Measurements from ENCODE around the gene ADAM12.

The ADAM12 gene

DNA sequence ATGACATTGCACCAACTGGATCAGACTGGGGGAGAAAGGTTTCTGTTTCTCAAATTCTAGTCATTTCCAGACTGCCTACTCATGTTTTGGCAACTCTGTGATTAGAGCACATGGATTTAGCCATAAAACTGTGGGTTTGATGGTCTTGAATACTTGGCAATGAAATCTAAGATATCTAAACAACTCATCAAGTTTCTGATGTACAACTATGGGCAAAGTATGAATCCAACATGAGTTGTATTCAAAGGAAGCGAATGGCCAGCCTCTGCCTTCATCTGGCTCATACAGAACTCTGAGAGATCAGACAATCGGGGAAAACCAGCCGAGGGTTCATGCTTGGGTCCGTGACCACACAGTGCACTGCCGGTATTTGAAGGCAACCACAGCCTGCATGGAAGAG, 144.3 kb downstream of the ADAM12 start:
- no peak for DNase-seq

DNA sequence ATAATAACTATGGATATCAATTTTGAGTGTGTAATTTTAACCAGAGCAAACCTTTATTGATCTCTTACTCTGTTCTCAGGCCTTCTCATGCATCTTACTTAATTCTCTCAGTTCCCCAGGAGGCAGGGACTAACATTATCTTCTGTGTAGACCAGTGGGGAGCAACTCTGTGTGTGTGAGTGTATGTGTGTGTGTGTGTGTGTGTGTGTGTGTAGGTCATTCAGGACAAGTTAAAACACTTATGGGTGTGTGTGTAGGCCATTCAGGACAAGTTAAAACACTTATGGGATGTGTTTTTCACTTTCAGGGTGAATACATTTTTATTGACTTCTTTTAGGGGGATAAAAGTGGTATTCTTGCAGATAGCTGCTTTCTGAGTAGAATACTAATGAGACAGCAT, 145.0 kb downstream of the ADAM12 start:
- H3K9me3 ChIP-seq (replicated peaks; ENCODE audit: insufficient read depth, low read length): no peaks in the 10 kb centered on the region
- H3K4me3 ChIP-seq (ENCODE audit: low read length): no peak overlapping the region
- no peaks in the 10 kb centered on the region for H3K79me2 ChIP-seq (ENCODE audit: low read length)
- H3K4me2 ChIP-seq (ENCODE audit: low read depth, low read length): no peak overlapping the region
- DNase-seq: no peak
- H4K20me1 ChIP-seq (ENCODE audit: insufficient read depth, low read length): no peaks in the 10 kb centered on the region
- TF ChIP-seq EZH2 (optimal IDR thresholded peaks at IDR 0.05; ENCODE audit: low read depth, low read length) (no peak), EZH2phosphoT487 (IDR thresholded peaks at IDR 0.05; ENCODE audit: low read length) (no peak)
- TF ChIP-seq, protein P1, sequence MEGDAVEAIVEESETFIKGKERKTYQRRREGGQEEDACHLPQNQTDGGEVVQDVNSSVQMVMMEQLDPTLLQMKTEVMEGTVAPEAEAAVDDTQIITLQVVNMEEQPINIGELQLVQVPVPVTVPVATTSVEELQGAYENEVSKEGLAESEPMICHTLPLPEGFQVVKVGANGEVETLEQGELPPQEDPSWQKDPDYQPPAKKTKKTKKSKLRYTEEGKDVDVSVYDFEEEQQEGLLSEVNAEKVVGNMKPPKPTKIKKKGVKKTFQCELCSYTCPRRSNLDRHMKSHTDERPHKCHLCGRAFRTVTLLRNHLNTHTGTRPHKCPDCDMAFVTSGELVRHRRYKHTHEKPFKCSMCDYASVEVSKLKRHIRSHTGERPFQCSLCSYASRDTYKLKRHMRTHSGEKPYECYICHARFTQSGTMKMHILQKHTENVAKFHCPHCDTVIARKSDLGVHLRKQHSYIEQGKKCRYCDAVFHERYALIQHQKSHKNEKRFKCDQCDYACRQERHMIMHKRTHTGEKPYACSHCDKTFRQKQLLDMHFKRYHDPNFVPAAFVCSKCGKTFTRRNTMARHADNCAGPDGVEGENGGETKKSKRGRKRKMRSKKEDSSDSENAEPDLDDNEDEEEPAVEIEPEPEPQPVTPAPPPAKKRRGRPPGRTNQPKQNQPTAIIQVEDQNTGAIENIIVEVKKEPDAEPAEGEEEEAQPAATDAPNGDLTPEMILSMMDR (IDR thresholded peaks at IDR 0.05; ENCODE audit: low read length): no peak
- no peak overlapping the region for H3K27ac ChIP-seq (ENCODE audit: low read length)
- no peaks in the 10 kb centered on the region for H3K9me2 ChIP-seq (replicated peaks; ENCODE audit: insufficient read depth, low read length)
- H2AFZ ChIP-seq (ENCODE audit: low read length): no peak overlapping the region
- no peaks in the 10 kb centered on the region for H3F3A ChIP-seq (ENCODE audit: insufficient read depth, low read length)
- no peaks in the 10 kb centered on the region for H3K36me3 ChIP-seq (replicated peaks; ENCODE audit: insufficient read depth, low read length)
- no peak overlapping the region for H3K9ac ChIP-seq (ENCODE audit: low read length)
- no peaks in the 10 kb centered on the region for H3K27me3 ChIP-seq (replicated peaks; ENCODE audit: insufficient read depth, low read length)
- H3K4me1 ChIP-seq (ENCODE audit: low read length): no peaks in the 10 kb centered on the region

More for the DNA sequence above, 144.3 kb downstream of the ADAM12 start:
- H3K9ac ChIP-seq (ENCODE audit: low read length): no peak overlapping the region
- no peaks in the 10 kb centered on the region for H3K36me3 ChIP-seq (replicated peaks; ENCODE audit: insufficient read depth, low read length)
- H3K27me3 ChIP-seq (replicated peaks; ENCODE audit: insufficient read depth, low read length): no peaks in the 10 kb centered on the region
- no peaks in the 10 kb centered on the region for H3K79me2 ChIP-seq (ENCODE audit: low read length)
- no peak overlapping the region for H3K4me2 ChIP-seq (ENCODE audit: low read depth, low read length)
- no peak overlapping the region for H3K4me3 ChIP-seq (ENCODE audit: low read length)
- no peaks in the 10 kb centered on the region for H3K9me2 ChIP-seq (replicated peaks; ENCODE audit: insufficient read depth, low read length)
- TF ChIP-seq, protein P1 (IDR thresholded peaks at IDR 0.05; ENCODE audit: low read length): no peak
- no peak for TF ChIP-seq EZH2 (optimal IDR thresholded peaks at IDR 0.05; ENCODE audit: low read depth, low read length)
- TF ChIP-seq EZH2phosphoT487 (IDR thresholded peaks at IDR 0.05; ENCODE audit: low read length): no peak
- no peak overlapping the region for H2AFZ ChIP-seq (ENCODE audit: low read length)
- H3K4me1 ChIP-seq (ENCODE audit: low read length): no peaks in the 10 kb centered on the region
- H4K20me1 ChIP-seq (ENCODE audit: insufficient read depth, low read length): no peaks in the 10 kb centered on the region
- no peak overlapping the region for H3K27ac ChIP-seq (ENCODE audit: low read length)
- H3K9me3 ChIP-seq (replicated peaks; ENCODE audit: insufficient read depth, low read length): no peaks in the 10 kb centered on the region
- H3F3A ChIP-seq (ENCODE audit: insufficient read depth, low read length): no peaks in the 10 kb centered on the region

DNA sequence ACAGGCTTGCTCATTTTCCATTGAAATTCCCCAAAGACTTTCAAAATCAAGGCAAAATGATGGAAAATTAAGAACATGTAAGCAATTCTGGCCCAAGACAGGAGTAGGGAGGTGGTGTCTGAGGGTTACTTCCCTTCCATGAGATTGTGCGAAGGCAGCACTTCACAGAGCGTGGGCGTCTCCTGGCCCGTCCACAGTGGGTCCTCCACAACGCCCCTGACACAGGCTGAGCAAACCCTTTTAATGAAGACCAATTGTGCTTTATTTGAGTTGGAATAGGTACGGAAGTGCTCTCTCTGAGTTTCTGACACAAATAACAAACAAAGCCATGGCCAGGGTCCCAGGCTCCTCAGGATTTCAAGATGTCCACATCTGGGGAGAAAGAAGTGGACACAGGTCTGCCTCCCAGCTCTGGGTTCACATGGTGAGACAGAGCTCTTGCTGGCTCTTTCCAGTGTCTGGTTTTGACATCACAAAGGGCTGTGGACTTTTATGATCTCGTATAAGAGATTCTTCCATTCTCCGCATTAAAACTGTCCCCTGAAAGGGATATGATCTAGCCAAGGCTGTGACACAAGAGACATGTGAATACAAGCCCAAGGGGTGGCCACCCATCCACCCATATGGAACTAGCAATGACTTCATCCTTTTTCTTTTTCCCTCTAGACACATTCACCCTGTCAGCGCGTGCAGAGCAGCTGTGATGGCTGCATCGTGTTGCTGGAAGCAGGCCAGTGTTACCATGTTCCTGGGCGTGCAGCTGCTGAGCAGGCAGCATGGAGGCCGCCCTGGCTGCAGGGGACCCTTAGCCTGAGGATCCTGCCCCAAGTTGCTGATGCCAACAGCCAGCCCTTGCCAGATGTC, 145.6 kb downstream of the ADAM12 start:
- no peak overlapping the region for H3K27ac ChIP-seq (ENCODE audit: low read length)
- H3K9me2 ChIP-seq (replicated peaks; ENCODE audit: insufficient read depth, low read length): no peaks in the 10 kb centered on the region
- no peak for DNase-seq
- H3K4me1 ChIP-seq (ENCODE audit: low read length): no peaks in the 10 kb centered on the region
- H3K4me2 ChIP-seq (ENCODE audit: low read depth, low read length): no peak overlapping the region
- no peak overlapping the region for H3K9ac ChIP-seq (ENCODE audit: low read length)
- no peak overlapping the region for H2AFZ ChIP-seq (ENCODE audit: low read length)
- H3K9me3 ChIP-seq (replicated peaks; ENCODE audit: insufficient read depth, low read length): no peaks in the 10 kb centered on the region
- H4K20me1 ChIP-seq (ENCODE audit: insufficient read depth, low read length): no peaks in the 10 kb centered on the region
- H3K36me3 ChIP-seq (replicated peaks; ENCODE audit: insufficient read depth, low read length): no peaks in the 10 kb centered on the region
- H3K27me3 ChIP-seq (replicated peaks; ENCODE audit: insufficient read depth, low read length): no peaks in the 10 kb centered on the region
- H3K79me2 ChIP-seq (ENCODE audit: low read length): no peaks in the 10 kb centered on the region
- no peak overlapping the region for H3K4me3 ChIP-seq (ENCODE audit: low read length)
- TF ChIP-seq EZH2phosphoT487 (IDR thresholded peaks at IDR 0.05; ENCODE audit: low read length) (no peak), EZH2 (optimal IDR thresholded peaks at IDR 0.05; ENCODE audit: low read depth, low read length) (no peak)
- TF ChIP-seq, protein P1 (IDR thresholded peaks at IDR 0.05; ENCODE audit: low read length): no peak
- no peaks in the 10 kb centered on the region for H3F3A ChIP-seq (ENCODE audit: insufficient read depth, low read length)
